DMS 273 (cell line): ENCODE results near the gene OR52M1.

Experiments used
- DNase-seq: peaks from one replicate; lab custom pipeline; 2025; ENCODE audit not compliant: unreplicated experiment; lab: John Stamatoyannopoulos, UW

Gene OR52M1

DNA sequence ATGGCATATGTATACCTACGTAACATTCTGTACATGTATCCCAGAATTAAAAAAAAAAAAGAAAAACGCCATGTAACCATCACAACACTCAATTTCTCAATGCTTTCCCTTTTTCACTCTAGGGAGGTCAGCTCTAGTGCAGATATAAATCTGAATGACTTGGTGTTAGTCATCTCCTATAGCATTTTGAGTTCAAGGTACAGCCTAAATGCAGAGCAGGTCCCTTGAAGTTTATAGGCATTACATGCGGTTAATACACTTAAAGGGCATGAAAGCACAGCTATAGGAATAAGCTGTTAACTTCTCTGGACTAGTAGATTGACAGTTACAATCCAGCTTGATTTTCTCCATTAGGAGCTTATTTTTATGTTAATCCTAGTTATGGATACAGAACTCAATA lies 20.4 kb downstream of the OR52M1 start:
- no peak for DNase-seq

DNA sequence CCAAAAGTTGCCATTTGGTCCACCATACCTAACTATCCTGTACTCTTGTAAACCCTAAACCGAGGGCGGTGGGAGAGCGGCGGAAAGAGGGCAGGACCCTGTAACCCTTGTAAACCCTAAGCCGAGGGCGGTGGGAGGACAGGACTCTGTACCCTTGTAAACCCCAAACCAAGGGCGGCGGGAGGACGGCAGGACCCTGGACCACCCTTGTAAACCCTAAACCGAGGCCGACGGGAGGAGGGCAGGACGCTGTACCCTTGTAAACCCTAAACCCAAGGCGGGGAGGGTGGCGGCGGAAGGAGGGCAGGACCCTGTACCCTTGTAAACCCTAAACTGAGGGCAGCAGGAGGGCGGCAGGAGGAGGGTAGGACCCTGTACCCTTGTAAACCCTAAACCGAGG lies 24.1 kb downstream of the OR52M1 start:
- DNase-seq: no peak

DNA sequence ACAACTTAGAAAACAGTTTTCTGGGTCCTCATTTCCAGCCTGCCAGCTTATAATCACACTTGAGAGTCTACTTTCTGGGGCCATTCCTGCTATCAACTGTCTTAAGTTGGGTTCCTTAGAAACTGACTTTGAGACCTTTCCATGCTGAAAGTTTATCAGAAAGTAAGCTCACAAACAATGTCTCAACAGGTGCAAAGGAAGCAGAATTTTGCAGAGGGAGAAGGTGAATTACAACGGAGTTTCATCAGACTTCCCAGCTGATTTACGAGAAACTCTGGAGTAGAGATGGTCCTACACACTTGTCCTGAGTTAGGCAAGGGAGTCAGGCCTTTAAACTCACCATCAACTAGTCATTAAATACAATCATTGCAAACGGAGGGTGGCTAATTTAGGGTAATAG lies 31.9 kb downstream of the OR52M1 start:
- no peak for DNase-seq

DNA sequence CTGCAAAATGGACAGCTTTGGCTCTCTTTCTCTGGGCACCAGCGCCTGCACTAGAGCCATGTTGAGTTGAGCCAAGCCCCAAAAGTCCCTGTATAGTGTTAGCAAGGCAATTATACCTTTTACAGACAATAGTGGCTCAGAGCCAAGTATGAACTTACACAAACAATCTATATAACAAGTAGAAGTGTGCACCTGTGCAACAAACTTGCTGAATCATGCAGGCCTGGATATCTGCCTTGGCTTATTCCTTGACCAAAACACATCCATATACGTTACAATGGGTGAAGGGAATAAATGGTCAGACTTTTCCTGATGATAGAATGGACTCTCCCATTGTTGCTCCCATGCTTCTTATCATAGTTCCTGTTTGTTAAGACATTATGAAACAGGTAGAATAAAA lies 32.8 kb downstream of the OR52M1 start:
- DNase-seq: no peak

DNA sequence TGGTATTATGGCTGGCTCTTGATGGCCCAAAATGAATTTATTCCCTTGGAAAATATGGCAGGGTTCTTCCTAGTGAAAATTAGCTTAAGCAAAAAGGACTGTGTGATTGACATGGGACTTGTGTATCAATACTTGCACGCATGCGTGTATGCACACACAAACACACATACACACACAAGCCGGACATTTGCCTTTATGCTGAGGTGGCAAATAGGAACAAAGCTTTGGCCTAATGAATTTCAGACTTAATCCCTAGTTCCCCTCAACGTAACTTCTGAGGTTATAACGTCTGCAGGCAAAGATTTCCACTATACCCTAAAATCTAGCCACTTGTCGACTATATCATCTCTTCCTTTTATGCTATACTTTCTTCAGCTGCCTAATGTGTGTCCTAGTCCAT lies 33.6 kb downstream of the OR52M1 start:
- DNase-seq: no peak

DNA sequence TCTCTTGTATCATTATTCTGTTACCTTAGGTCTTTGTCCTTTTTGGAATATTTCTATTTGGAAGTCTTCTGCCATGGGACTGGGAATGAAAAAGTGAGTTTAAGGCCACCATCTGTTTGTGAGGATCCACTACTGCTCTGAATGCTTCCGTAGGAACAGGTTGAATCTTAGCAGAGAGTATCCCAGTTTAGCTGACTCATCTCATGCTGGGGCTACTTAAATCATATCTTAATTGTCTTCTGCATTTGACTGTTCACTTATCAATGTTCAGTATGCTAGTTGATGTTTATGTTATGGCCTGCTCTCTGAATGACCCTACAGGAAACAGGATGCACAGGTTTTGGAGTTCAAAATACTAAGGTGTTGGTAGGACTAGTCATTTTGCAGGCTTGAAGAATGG lies 35.1 kb downstream of the OR52M1 start:
- no peak for DNase-seq

DNA sequence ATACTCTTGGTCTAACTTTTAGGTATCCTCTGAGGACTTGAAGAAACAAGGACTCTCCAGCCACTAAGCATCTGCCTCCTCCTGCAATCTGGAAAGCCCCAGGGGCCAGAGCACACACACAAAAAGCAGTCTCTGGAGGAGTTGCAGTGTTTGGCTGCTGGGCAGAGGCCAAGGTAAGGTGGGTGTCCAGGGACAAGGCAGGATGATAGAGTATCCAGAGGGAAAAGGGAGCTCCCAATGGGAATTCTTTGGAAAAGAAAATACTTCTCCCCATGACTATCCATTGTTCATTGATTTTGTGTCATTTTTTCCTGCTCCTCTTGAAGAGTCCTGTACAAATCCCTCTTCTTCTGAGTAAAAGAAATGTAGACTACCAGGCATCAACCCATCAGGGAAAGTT lies 36.5 kb downstream of the OR52M1 start, which contains the start of gene OR52I2:
Gene OR52I2, plus strand, starts transcription at position 301 of the 400 bp plus-strand sequence.
- DNase-seq: no peak

DNA sequence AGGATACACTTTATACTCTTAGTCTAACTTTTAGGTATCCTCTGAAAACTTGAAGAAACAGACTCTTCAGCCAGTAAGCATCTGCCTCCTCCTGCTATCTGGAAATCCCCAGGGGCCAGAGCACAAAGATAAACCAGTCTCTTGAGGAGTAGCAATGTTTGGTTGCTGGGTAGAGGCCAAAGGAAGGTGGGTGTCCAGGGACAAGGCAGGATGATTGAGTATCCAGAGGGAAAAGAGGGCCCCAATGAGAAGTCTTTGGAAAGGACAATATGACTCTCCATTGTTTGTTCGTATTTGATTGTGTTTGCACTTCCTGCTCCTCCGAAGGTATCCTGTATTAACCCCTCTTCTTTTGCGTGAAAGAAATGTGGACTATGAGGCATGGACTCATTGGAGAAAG lies 44.0 kb downstream of the OR52M1 start:
- no peak for DNase-seq

DNA sequence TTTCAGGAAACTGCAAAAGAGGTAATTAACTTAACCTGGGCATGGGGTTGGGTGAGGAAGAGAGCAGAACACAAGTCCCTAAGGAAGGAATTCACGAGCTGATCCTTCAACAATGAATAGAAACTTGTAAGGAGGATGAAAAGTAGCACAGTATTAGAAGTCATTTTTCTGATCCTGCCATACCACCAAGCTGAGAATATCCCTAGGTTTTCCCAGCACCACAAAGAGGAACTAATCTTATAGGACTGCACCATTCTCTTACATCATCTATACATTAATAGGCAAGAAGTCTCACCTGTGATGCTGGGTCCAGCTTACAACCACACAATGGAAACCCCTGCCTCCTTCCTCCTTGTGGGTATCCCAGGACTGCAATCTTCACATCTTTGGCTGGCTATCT lies 48.7 kb downstream of the OR52M1 start, which contains the start of gene OR52I1:
Gene OR52I1, plus strand, starts transcription at position 301 of the 400 bp plus-strand sequence. Its CDS starts 0 bp downstream, at position 301.
- DNase-seq: no peak
